ENCODE results near the gene EDN1. TPM values are rescaled to one million over a fixed set of nuclear protein-coding genes. Genes with fewer than 3 reads are reported as not detected.
"Not testable (repeated sequence)": the region's sequence is repeated elsewhere in the genome, so short reads cannot be mapped to it uniquely, and the experiment has no call there.

The EDN1 gene
- total and polyA plus RNA-seq, 4 donors, result 8.3 to 10.9 (median 9.7) TPM

- DNase-seq (ENCODE audit: low read depth in 4 of 6, low spot score in 6 of 6), result no peak
- Histone ChIP-seq H3K4me3 (ENCODE audit: low read depth, low read length) (no peak overlapping the region), H3K9me3 (ENCODE audit: control insufficient read depth, insufficient read depth, low read length) (no peaks in the 10 kb centered on the region), H3K27ac (ENCODE audit: low read depth, low read length) (no peak overlapping the region), H3K36me3 (ENCODE audit: control insufficient read depth, insufficient read depth, low read length) (no peaks in the 10 kb centered on the region), H3K4me1 (ENCODE audit: control insufficient read depth, insufficient read depth, low read length) (no peaks in the 10 kb centered on the region), H3K27me3 (ENCODE audit: control insufficient read depth, insufficient read depth, low read length) (no peaks in the 10 kb centered on the region)
- no CpG with 5 or more reads among the region's 5 CpGs for WGBS (ENCODE audit: insufficient coverage)
These were observed 25.3 kb downstream of the EDN1 start for GRCh38 chr6:12315292-12316081.

- Histone ChIP-seq H3K27ac (ENCODE audit: low read depth, low read length) (no peak overlapping the region), H3K27me3 (ENCODE audit: control insufficient read depth, insufficient read depth, low read length) (no peaks in the 10 kb centered on the region), H3K9me3 (ENCODE audit: control insufficient read depth, insufficient read depth, low read length) (no peaks in the 10 kb centered on the region), H3K4me3 (ENCODE audit: low read depth, low read length) (no peak overlapping the region), H3K36me3 (ENCODE audit: control insufficient read depth, insufficient read depth, low read length) (no peaks in the 10 kb centered on the region), H3K4me1 (ENCODE audit: control insufficient read depth, insufficient read depth, low read length) (no peaks in the 10 kb centered on the region)
- no peak for DNase-seq (ENCODE audit: low read depth in 4 of 6, low spot score in 6 of 6)
- WGBS (ENCODE audit: insufficient coverage), result 87% methylated on average over 2 of the region's 2 CpGs
These were observed 28.6 kb downstream of the EDN1 start for GRCh38 chr6:12318749-12319148.

GRCh38 chr6:12320074-12320473 lies 29.9 kb downstream of the EDN1 start:
- not testable (repeated sequence) for H3K27ac ChIP-seq (ENCODE audit: low read depth, low read length); DNase-seq (ENCODE audit: low read depth in 4 of 6, low spot score in 6 of 6); H3K9me3 ChIP-seq (ENCODE audit: control insufficient read depth, insufficient read depth, low read length); H3K27me3 ChIP-seq (ENCODE audit: control insufficient read depth, insufficient read depth, low read length); H3K4me3 ChIP-seq (ENCODE audit: low read depth, low read length); H3K36me3 ChIP-seq (ENCODE audit: control insufficient read depth, insufficient read depth, low read length); H3K4me1 ChIP-seq (ENCODE audit: control insufficient read depth, insufficient read depth, low read length)
- WGBS (ENCODE audit: insufficient coverage), result 50% methylated on average over 1 of the region's 5 CpGs

GRCh38 chr6:12324099-12324498 lies 33.9 kb downstream of the EDN1 start:
- H3K4me3 ChIP-seq (ENCODE audit: low read depth, low read length), result no peak overlapping the region
- H3K27me3 ChIP-seq (ENCODE audit: control insufficient read depth, insufficient read depth, low read length), result no peaks in the 10 kb centered on the region
- H3K4me1 ChIP-seq (ENCODE audit: control insufficient read depth, insufficient read depth, low read length), result no peaks in the 10 kb centered on the region
- H3K36me3 ChIP-seq (ENCODE audit: control insufficient read depth, insufficient read depth, low read length), result no peaks in the 10 kb centered on the region
- DNase-seq (ENCODE audit: low read depth in 4 of 6, low spot score in 6 of 6), result no peak
- WGBS (ENCODE audit: insufficient coverage), result 93% methylated on average over 3 of the region's 3 CpGs
- H3K9me3 ChIP-seq (ENCODE audit: control insufficient read depth, insufficient read depth, low read length), result no peaks in the 10 kb centered on the region
- H3K27ac ChIP-seq (ENCODE audit: low read depth, low read length), result no peak overlapping the region

GRCh38 chr6:12324748-12325147 lies 34.6 kb downstream of the EDN1 start:
- H3K36me3 ChIP-seq (ENCODE audit: control insufficient read depth, insufficient read depth, low read length), result no peaks in the 10 kb centered on the region
- no peaks in the 10 kb centered on the region for H3K9me3 ChIP-seq (ENCODE audit: control insufficient read depth, insufficient read depth, low read length)
- no peaks in the 10 kb centered on the region for H3K4me1 ChIP-seq (ENCODE audit: control insufficient read depth, insufficient read depth, low read length)
- DNase-seq (ENCODE audit: low read depth in 4 of 6, low spot score in 6 of 6), result peak in 1 of 6 donors; percentile 23
- H3K27me3 ChIP-seq (ENCODE audit: control insufficient read depth, insufficient read depth, low read length), result no peaks in the 10 kb centered on the region
- no peak overlapping the region for H3K27ac ChIP-seq (ENCODE audit: low read depth, low read length)
- H3K4me3 ChIP-seq (ENCODE audit: low read depth, low read length), result no peak overlapping the region

GRCh38 chr6:12325872-12326271 lies 35.7 kb downstream of the EDN1 start:
- no peaks in the 10 kb centered on the region for H3K36me3 ChIP-seq (ENCODE audit: control insufficient read depth, insufficient read depth, low read length)
- H3K4me1 ChIP-seq (ENCODE audit: control insufficient read depth, insufficient read depth, low read length), result no peaks in the 10 kb centered on the region
- H3K9me3 ChIP-seq (ENCODE audit: control insufficient read depth, insufficient read depth, low read length), result no peaks in the 10 kb centered on the region
- H3K27me3 ChIP-seq (ENCODE audit: control insufficient read depth, insufficient read depth, low read length), result no peaks in the 10 kb centered on the region
- H3K27ac ChIP-seq (ENCODE audit: low read depth, low read length), result no peak overlapping the region
- no peak overlapping the region for H3K4me3 ChIP-seq (ENCODE audit: low read depth, low read length)
- 100% methylated on average over 1 of the region's 3 CpGs for WGBS (ENCODE audit: insufficient coverage)
- DNase-seq (ENCODE audit: low read depth in 4 of 6, low spot score in 6 of 6), result no peak

- no peak overlapping the region for H3K27ac ChIP-seq (ENCODE audit: low read depth, low read length)
- no peaks in the 10 kb centered on the region for H3K4me1 ChIP-seq (ENCODE audit: control insufficient read depth, insufficient read depth, low read length)
- H3K4me3 ChIP-seq (ENCODE audit: low read depth, low read length), result no peak overlapping the region
- WGBS (ENCODE audit: insufficient coverage), result no CpG with 5 or more reads among the region's 2 CpGs
- H3K27me3 ChIP-seq (ENCODE audit: control insufficient read depth, insufficient read depth, low read length), result no peaks in the 10 kb centered on the region
- no peaks in the 10 kb centered on the region for H3K9me3 ChIP-seq (ENCODE audit: control insufficient read depth, insufficient read depth, low read length)
- DNase-seq (ENCODE audit: low read depth in 4 of 6, low spot score in 6 of 6), result no peak
- no peaks in the 10 kb centered on the region for H3K36me3 ChIP-seq (ENCODE audit: control insufficient read depth, insufficient read depth, low read length)
These were observed 37.2 kb downstream of the EDN1 start for GRCh38 chr6:12327391-12327790.

GRCh38 chr6:12327988-12328387 lies 37.8 kb downstream of the EDN1 start:
- Histone ChIP-seq H3K27me3 (ENCODE audit: control insufficient read depth, insufficient read depth, low read length) (no peaks in the 10 kb centered on the region), H3K4me1 (ENCODE audit: control insufficient read depth, insufficient read depth, low read length) (no peaks in the 10 kb centered on the region), H3K4me3 (ENCODE audit: low read depth, low read length) (no peak overlapping the region), H3K27ac (ENCODE audit: low read depth, low read length) (no peak overlapping the region), H3K36me3 (ENCODE audit: control insufficient read depth, insufficient read depth, low read length) (no peaks in the 10 kb centered on the region), H3K9me3 (ENCODE audit: control insufficient read depth, insufficient read depth, low read length) (no peaks in the 10 kb centered on the region)
- peak in 1 of 6 donors; percentile 53 for DNase-seq (ENCODE audit: low read depth in 4 of 6, low spot score in 6 of 6)
- 51% methylated on average over 2 of the region's 4 CpGs for WGBS (ENCODE audit: insufficient coverage)

GRCh38 chr6:12328701-12329100 lies 38.5 kb downstream of the EDN1 start:
- no peak overlapping the region for H3K27ac ChIP-seq (ENCODE audit: low read depth, low read length)
- WGBS (ENCODE audit: insufficient coverage), result 95% methylated on average over 3 of the region's 3 CpGs
- H3K27me3 ChIP-seq (ENCODE audit: control insufficient read depth, insufficient read depth, low read length), result no peaks in the 10 kb centered on the region
- no peaks in the 10 kb centered on the region for H3K9me3 ChIP-seq (ENCODE audit: control insufficient read depth, insufficient read depth, low read length)
- H3K36me3 ChIP-seq (ENCODE audit: control insufficient read depth, insufficient read depth, low read length), result no peaks in the 10 kb centered on the region
- no peak overlapping the region for H3K4me3 ChIP-seq (ENCODE audit: low read depth, low read length)
- no peaks in the 10 kb centered on the region for H3K4me1 ChIP-seq (ENCODE audit: control insufficient read depth, insufficient read depth, low read length)
- DNase-seq (ENCODE audit: low read depth in 4 of 6, low spot score in 6 of 6), result no peak

- H3K27me3 ChIP-seq (ENCODE audit: control insufficient read depth, insufficient read depth, low read length), result no peaks in the 10 kb centered on the region
- no peak overlapping the region for H3K27ac ChIP-seq (ENCODE audit: low read depth, low read length)
- no peak for DNase-seq (ENCODE audit: low read depth in 4 of 6, low spot score in 6 of 6)
- no CpG with 5 or more reads among the region's 2 CpGs for WGBS (ENCODE audit: insufficient coverage)
- no peaks in the 10 kb centered on the region for H3K4me1 ChIP-seq (ENCODE audit: control insufficient read depth, insufficient read depth, low read length)
- no peaks in the 10 kb centered on the region for H3K36me3 ChIP-seq (ENCODE audit: control insufficient read depth, insufficient read depth, low read length)
- no peaks in the 10 kb centered on the region for H3K9me3 ChIP-seq (ENCODE audit: control insufficient read depth, insufficient read depth, low read length)
- no peak overlapping the region for H3K4me3 ChIP-seq (ENCODE audit: low read depth, low read length)
These were observed 41.3 kb downstream of the EDN1 start for GRCh38 chr6:12331474-12331873.
